GM12878 (cell line): ENCODE results near the gene CD1D. TPM values are rescaled to one million over a fixed set of nuclear protein-coding genes. Genes with fewer than 3 reads are reported as not detected.

Experiments
- ATAC-seq: fragments of 200-7000 bp; cut with Tn5 transposase; 3 replicates; pipeline ENCODE4 v1.9.1; 2020; ENCODE audit warnings: mild to moderate bottlenecking, moderate library complexity
- BruUV-seq: library from RNA; stranded (reverse); fragments of 400-500 nt; replicated peaks from 2 replicates; lab custom pipeline; 2021; lab: Mats Ljungman, UMichigan
- CTCF ChIA-PET: fragments of 300-600 bp; sonication (Branson Sonifier 250); formaldehyde crosslinking; extraction: SDS; loops from one replicate; lab custom pipeline; 2021; ENCODE audit warnings: inconsistent platforms; lab: Yijun Ruan, JAX
- POLR2A ChIA-PET: fragments of 350-600 bp; formaldehyde crosslinking; extraction: SDS; loops from one replicate; lab custom pipeline; 2021; ENCODE audit warnings: inconsistent platforms; lab: Charles Lee
- RAD21 ChIA-PET: fragments of 300-600 bp; sonication (Branson Sonifier 250); formaldehyde crosslinking; loops from one replicate; lab custom pipeline; 2023; ENCODE audit warnings: antibody characterized with exemption; ENCODE audit not compliant: unreplicated experiment; lab: Charles Lee
- SMC1A ChIA-PET: fragments of 300-600 bp; sonication (Branson Sonifier 250); formaldehyde crosslinking; loops from one replicate; lab custom pipeline; 2023; ENCODE audit not compliant: unreplicated experiment, uncharacterized antibody; lab: Charles Lee
- DNase-seq: peaks from one replicate; pipeline ENCODE4 v3.0.0-alpha.2; 2011; ENCODE audit warnings: low read depth, low spot score
- FAIRE-seq: peaks from 3 replicates; lab custom pipeline; 2011; peaks lifted over from hg19 to GRCh38; lab: Jason Lieb, UNC
- H2AFZ ChIP-seq: 2 replicates; pipeline ENCODE4 v1.6.0; 2011; ENCODE audit warnings: low read depth, low read length, control low read depth; ENCODE audit not compliant: control insufficient read depth
- H3K27ac ChIP-seq: 2 replicates; pipeline ENCODE4 v1.5.1; 2011; ENCODE audit warnings: control low read depth; ENCODE audit not compliant: control insufficient read depth, insufficient read depth
- H3K27me3 ChIP-seq, 2 experiments: replicated peaks in 1 of 2; 2 replicates each; pipeline versions ENCODE4 v1.6.0 to v1.6.1; 2011; ENCODE audit warnings: low read length in 1 of 2; ENCODE audit not compliant: control insufficient read depth in 2 of 2, insufficient read depth in 2 of 2
- H3K36me3 ChIP-seq, 2 experiments: 2 replicates each; pipeline ENCODE4 v1.5.1; 2011; ENCODE audit warnings: low read length in 1 of 2; ENCODE audit not compliant: control insufficient read depth in 2 of 2, insufficient read depth in 2 of 2
- H3K4me1 ChIP-seq: 2 replicates; pipeline ENCODE4 v1.6.1; 2011; ENCODE audit warnings: mild to moderate bottlenecking, low read length, moderate library complexity, mixed read lengths; ENCODE audit not compliant: control insufficient read depth, insufficient read depth
- H3K4me2 ChIP-seq: 2 replicates; pipeline ENCODE4 v1.6.0; 2011; ENCODE audit warnings: control low read depth; ENCODE audit not compliant: control insufficient read depth, insufficient read depth
- H3K4me3 ChIP-seq: fragments of 200-600 bp; sonication (generic); 2 replicates; pipeline ENCODE4 v1.5.1; 2016
- H3K79me2 ChIP-seq: 2 replicates; pipeline ENCODE4 v1.6.0; 2011; ENCODE audit warnings: low read length; ENCODE audit not compliant: control insufficient read depth, insufficient read depth
- H3K9ac ChIP-seq: 2 replicates; pipeline ENCODE4 v1.8.0; 2011; ENCODE audit warnings: low read length, control low read depth, mixed read lengths; ENCODE audit not compliant: control insufficient read depth, insufficient read depth
- H3K9me3 ChIP-seq: replicated peaks from 3 replicates; pipeline ENCODE4 v1.5.1; 2011; ENCODE audit warnings: mild to moderate bottlenecking, low read length; ENCODE audit not compliant: control insufficient read depth, insufficient read depth
- H4K20me1 ChIP-seq: 2 replicates; pipeline ENCODE4 v1.6.0; 2011; ENCODE audit not compliant: control insufficient read depth, insufficient read depth
- CREB1 ChIP-seq: IDR thresholded peaks from 2 replicates; pipeline ENCODE4 v1.6.1; 2012; ENCODE audit warnings: low read depth, mild to moderate bottlenecking, inconsistent platforms
- FOS ChIP-seq: IDR thresholded peaks from 3 replicates; pipeline ENCODE4 v1.6.1; 2011; ENCODE audit warnings: borderline replicate concordance; ENCODE audit not compliant: insufficient read length; ENCODE audit errors: extremely low read depth
- FOXK2 ChIP-seq: fragments of 450-650 bp; IDR thresholded peaks from 2 replicates; pipeline ENCODE4 v1.6.1; 2017; ENCODE audit warnings: mild to moderate bottlenecking, moderate library complexity
- FOXM1 ChIP-seq: IDR thresholded peaks from 2 replicates; pipeline ENCODE4 v1.6.1; 2012; ENCODE audit warnings: low read depth, mild to moderate bottlenecking, inconsistent platforms, low read length, moderate library complexity
- KDM1A ChIP-seq: fragments of 200-600 bp; sonication (generic); IDR thresholded peaks from 2 replicates; pipeline ENCODE4 v1.6.1; 2016; ENCODE audit warnings: borderline replicate concordance
- MXI1 ChIP-seq: fragments of 150-350 bp; IDR thresholded peaks from 2 replicates; pipeline ENCODE4 v1.6.1; 2011; ENCODE audit warnings: low read depth, mild to moderate bottlenecking, inconsistent platforms, low read length, improper control_type of control experiment
- NFXL1 ChIP-seq: fragments of 450-650 bp; IDR thresholded peaks from 2 replicates; pipeline ENCODE4 v1.6.1; 2017; ENCODE audit warnings: antibody characterized with exemption, mild to moderate bottlenecking, borderline replicate concordance
- NFYB ChIP-seq: IDR thresholded peaks from 2 replicates; pipeline ENCODE4 v1.6.1; 2011; ENCODE audit warnings: low read depth, mild to moderate bottlenecking, low read length, improper control_type of control experiment, moderate library complexity; ENCODE audit not compliant: insufficient read depth
- NR2C1 ChIP-seq: fragments of 450-650 bp; IDR thresholded peaks from 2 replicates; pipeline ENCODE4 v1.6.1; 2017; ENCODE audit warnings: antibody characterized with exemption, mild to moderate bottlenecking, moderate library complexity
- PBX3 ChIP-seq: IDR thresholded peaks from 2 replicates; pipeline ENCODE4 v1.6.1; 2011; ENCODE audit warnings: mild to moderate bottlenecking, low read depth, low read length, moderate library complexity; ENCODE audit not compliant: insufficient replicate concordance
- POLR2A ChIP-seq: IDR thresholded peaks from 2 replicates; pipeline ENCODE4 v1.6.1; 2011; ENCODE audit warnings: low read depth, mild to moderate bottlenecking, low read length
- POLR2AphosphoS5 ChIP-seq: IDR thresholded peaks from 2 replicates; pipeline ENCODE4 v1.6.1; 2011; ENCODE audit warnings: mild to moderate bottlenecking, low read length, inconsistent platforms
- RFX5 ChIP-seq: IDR thresholded peaks from 2 replicates; pipeline ENCODE4 v1.6.1; 2011; ENCODE audit warnings: low read depth, low read length, improper control_type of control experiment
- SMC3 ChIP-seq: IDR thresholded peaks from 2 replicates; pipeline ENCODE4 v1.6.1; 2011; ENCODE audit warnings: low read length, improper control_type of control experiment, borderline replicate concordance
- TBL1XR1 ChIP-seq: IDR thresholded peaks from 2 replicates; pipeline ENCODE4 v1.6.1; 2012; ENCODE audit warnings: low read depth, low read length, improper control_type of control experiment
- ZNF592 ChIP-seq: fragments of 450-650 bp; IDR thresholded peaks from 2 replicates; pipeline ENCODE4 v1.6.1; 2017; ENCODE audit warnings: mild to moderate bottlenecking, moderate library complexity
- whole genome bisulfite sequencing: methylation state at CpG from one replicate; pipeline ENCODE4 v1.1.6; 2016; ENCODE audit warnings: low lambda C conversion rate; ENCODE audit not compliant: insufficient replicate concordance, insufficient coverage; ENCODE audit errors: missing lambda C conversion rate; 5-methylcytosine and 5-hydroxymethylcytosine counted together
- in situ Hi-C: fragments of 300-500 bp; cut with MboI; formaldehyde crosslinking; loops from 9 replicates; pipeline ENCODE4 v1.14.3; 2018; ENCODE audit warnings: mixed read lengths
- intact Hi-C: fragments of 100-400 bp; cut with micrococcal nuclease; formaldehyde crosslinking; loops from one replicate; pipeline ENCODE4 v1.14.2; 2022; ENCODE audit not compliant: unreplicated experiment
- polyA plus RNA-seq, 11 experiments: library from polyadenylated mRNA; depleted of rRNA in 4 of 11; unstranded in 6 of 11; stranded (reverse) in 5 of 11; fragments of >200 nt; fragmentation: Nextera tagmentation in 4 of 11; fragmentation: Illumina TruSeq in 1 of 11; extraction: Ambion mirVana in 4 of 11; extraction: Trizol in 1 of 11; gene quantifications; 1 replicate in 1 of 11; 2 replicates in 10 of 11; pipeline versions ENCODE4 v1.2.1 to v1.2.3, GENCODE V29; 2011 to 2016; ENCODE audit warnings: inconsistent platforms in 2 of 11, missing spikeins in 2 of 11, low read depth in 1 of 11
- total RNA-seq, 4 experiments: library from RNA; depleted of rRNA in 3 of 4; stranded (reverse); fragments of >200 nt in 3 of 4; fragmentation: Illumina TruSeq in 1 of 4; extraction: Trizol in 1 of 4; gene quantifications; 2 replicates each; pipeline versions ENCODE4 v1.2.1 to v1.2.3, GENCODE V29; 2013 to 2021
- TF ChIP-seq, protein P1 (sequence below): fragments of 450-650 bp; formaldehyde crosslinking; IDR thresholded peaks from 2 replicates; pipeline ENCODE4 v1.5.0; 2022; ENCODE audit warnings: mild to moderate bottlenecking, missing genetic modification characterization

The CD1D gene
- total and polyA plus RNA-seq, 10 of the 15 experiments (the other 5 are each of a cell fraction or from before 2014, with no cell fraction given): 0.21 to 1.4 (median 0.73) TPM; not detected in 2

- CTCF ChIA-PET: no interaction called here
- Histone ChIP-seq H3K27ac (no peak overlapping the region), H3K9me3 (no peaks in the 10 kb centered on the region; the same call in 2 of the 3 replicates), H3K4me3 (no peak overlapping the region), H3K4me2 (no peak overlapping the region), H4K20me1 (no peaks in the 10 kb centered on the region), H2AFZ (no peak overlapping the region), H3K27me3 (no peaks in the 10 kb centered on the region), H3K4me1 (peaks cover 5% of the 10 kb centered on the region; the same call in 1 of the 2 replicates), H3K9ac (no peak overlapping the region), H3K79me2 (no peaks in the 10 kb centered on the region), H3K36me3 (no peaks in the 10 kb centered on the region)
- intact Hi-C loops (no loop called here), in situ Hi-C loops (no loop called here)
- ATAC-seq: no peak
- RAD21 ChIA-PET: no interaction called here
- SMC1A ChIA-PET: interaction anchor here (0.9 kb wide), 1 partner anchor 23 kb away, joined by 3 read pairs; no protein-coding TSS in a partner anchor
- POLR2A ChIA-PET: no interaction called here
- WGBS: 55% methylated on average over 2 of the region's 2 CpGs
- BruUV-seq: no TSS peak
- DNase-seq: no peak
- FAIRE-seq: no peak
- TF ChIP-seq POLR2A (no peak), ZNF592 (no peak), FOS (no peak), PBX3 (no peak), SMC3 (no peak), TBL1XR1 (no peak), NFYB (no peak), MXI1 (no peak), POLR2AphosphoS5 (no peak), RFX5 (no peak), FOXK2 (no peak), KDM1A (no peak), CREB1 (no peak), NR2C1 (no peak), NFXL1 (no peak), FOXM1 (no peak)
- TF ChIP-seq, protein P1, sequence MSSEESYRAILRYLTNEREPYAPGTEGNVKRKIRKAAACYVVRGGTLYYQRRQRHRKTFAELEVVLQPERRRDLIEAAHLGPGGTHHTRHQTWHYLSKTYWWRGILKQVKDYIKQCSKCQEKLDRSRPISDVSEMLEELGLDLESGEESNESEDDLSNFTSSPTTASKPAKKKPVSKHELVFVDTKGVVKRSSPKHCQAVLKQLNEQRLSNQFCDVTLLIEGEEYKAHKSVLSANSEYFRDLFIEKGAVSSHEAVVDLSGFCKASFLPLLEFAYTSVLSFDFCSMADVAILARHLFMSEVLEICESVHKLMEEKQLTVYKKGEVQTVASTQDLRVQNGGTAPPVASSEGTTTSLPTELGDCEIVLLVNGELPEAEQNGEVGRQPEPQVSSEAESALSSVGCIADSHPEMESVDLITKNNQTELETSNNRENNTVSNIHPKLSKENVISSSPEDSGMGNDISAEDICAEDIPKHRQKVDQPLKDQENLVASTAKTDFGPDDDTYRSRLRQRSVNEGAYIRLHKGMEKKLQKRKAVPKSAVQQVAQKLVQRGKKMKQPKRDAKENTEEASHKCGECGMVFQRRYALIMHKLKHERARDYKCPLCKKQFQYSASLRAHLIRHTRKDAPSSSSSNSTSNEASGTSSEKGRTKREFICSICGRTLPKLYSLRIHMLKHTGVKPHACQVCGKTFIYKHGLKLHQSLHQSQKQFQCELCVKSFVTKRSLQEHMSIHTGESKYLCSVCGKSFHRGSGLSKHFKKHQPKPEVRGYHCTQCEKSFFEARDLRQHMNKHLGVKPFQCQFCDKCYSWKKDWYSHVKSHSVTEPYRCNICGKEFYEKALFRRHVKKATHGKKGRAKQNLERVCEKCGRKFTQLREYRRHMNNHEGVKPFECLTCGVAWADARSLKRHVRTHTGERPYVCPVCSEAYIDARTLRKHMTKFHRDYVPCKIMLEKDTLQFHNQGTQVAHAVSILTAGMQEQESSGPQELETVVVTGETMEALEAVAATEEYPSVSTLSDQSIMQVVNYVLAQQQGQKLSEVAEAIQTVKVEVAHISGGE: no peak
These were observed 33.3 kb upstream of the CD1D start for GRCh38 chr1:158147401-158147800.
